SH-SY5Y (cell line): ENCODE results near the gene RHBG.

ENCODE experiments used
- GATA2 ChIP-seq: IDR thresholded peaks from 2 replicates; pipeline ENCODE4 v1.6.1; 2011; ENCODE audit warnings: mild to moderate bottlenecking, low read depth, low read length
- GATA3 ChIP-seq: IDR thresholded peaks from 2 replicates; pipeline ENCODE4 v1.6.1; 2011; ENCODE audit warnings: low read depth, mild to moderate bottlenecking, low read length, moderate library complexity

DNA sequence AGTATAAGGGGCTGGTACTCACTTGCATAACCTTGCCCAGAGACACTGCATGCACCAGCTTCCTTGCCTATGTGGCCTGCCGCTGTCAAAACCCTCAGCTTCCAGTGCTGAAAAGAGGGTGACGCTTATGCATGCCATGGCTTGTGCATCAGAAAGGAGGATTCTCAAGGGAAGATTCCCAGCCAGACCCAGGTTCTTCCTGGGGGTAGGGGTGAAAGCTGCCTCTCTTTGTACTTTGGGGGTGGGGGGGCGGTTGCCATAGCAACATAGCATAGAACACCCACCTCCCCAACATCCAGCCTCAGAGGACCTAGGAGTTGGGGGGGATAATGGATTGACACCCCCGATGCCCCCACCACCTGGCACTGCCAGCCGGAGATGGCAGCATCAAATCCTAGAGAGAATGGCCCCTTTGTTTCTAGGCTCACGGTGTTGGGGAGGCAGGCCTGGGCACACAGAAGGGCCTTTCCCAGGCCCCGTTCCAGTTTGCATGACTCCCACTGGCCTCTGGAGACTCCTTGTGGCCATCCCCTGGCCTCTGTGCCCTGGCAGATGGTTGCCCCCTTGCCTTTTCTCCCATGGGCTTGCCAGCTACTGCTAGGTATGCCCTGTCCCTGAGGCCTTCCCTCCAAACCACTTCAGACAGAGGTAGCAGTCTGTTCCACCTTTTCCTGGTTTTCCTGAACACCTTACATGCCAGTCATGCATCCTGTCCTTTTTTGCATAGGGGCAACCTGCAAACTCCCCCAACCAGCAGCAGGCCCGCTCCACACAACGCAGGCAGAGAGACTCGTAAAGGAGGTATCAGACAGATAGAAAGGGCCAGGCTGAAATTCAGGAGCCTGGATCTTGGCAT is 44.6 kb downstream of the RHBG start:
- TF ChIP-seq GATA2 (no peak), GATA3 (no peak)
